ENCODE data around the gene ST6GALNAC4. TPM values are rescaled to one million over a fixed set of nuclear protein-coding genes. Genes with fewer than 3 reads are reported as not detected.

ST6GALNAC4 gene
- total and polyA plus RNA-seq, 10 of the 15 experiments (the other 5 are each of a cell fraction or from before 2014, with no cell fraction given) = 4.2 to 63.2 (median 35.2) TPM

- Histone ChIP-seq H3K4me1 (ENCODE audit: control insufficient read depth, insufficient read depth, low read length) (peaks cover 22% of the 10 kb centered on the region), H2AFZ (ENCODE audit: control insufficient read depth, low read depth, low read length) (no peak overlapping the region), H3K27ac (ENCODE audit: control insufficient read depth, insufficient read depth) (no peak overlapping the region), H3K4me2 (ENCODE audit: control insufficient read depth, insufficient read depth) (no peak overlapping the region), H3K79me2 (ENCODE audit: control insufficient read depth, insufficient read depth, low read length) (no peaks in the 10 kb centered on the region), H3K27me3 (replicated peaks in 1 of 2; ENCODE audit: control insufficient read depth in 2 of 2, insufficient read depth in 2 of 2, low read length in 1 of 2) (no peaks in the 10 kb centered on the region), H3K4me3 (no peak overlapping the region), H3K9me3 (replicated peaks; ENCODE audit: control insufficient read depth, insufficient read depth, low read length) (no peaks in the 10 kb centered on the region), H4K20me1 (ENCODE audit: control insufficient read depth, insufficient read depth) (no peaks in the 10 kb centered on the region), H3K36me3 (ENCODE audit: control insufficient read depth in 2 of 2, insufficient read depth in 2 of 2, low read length in 1 of 2) (no peaks in the 10 kb centered on the region), H3K9ac (ENCODE audit: control insufficient read depth, insufficient read depth, low read length) (no peak overlapping the region)
- intact Hi-C loops (cut with micrococcal nuclease; ENCODE audit: unreplicated experiment) = loop anchor here (1.0 to 5.0 kb wide), 5 partner anchors 51 to 365 kb away; partner anchors contain the start of genes CDK9 and TOR2A
- BruUV-seq (replicated peaks) = no TSS peak
- ChIA-PET RAD21 (ENCODE audit: unreplicated experiment) (interaction anchor here (0.5 to 2.8 kb wide), 26 partner anchors 10 to 344 kb away, joined by 3 to 44 read pairs (median 4); partner anchors contain the start of genes CDK9, FPGS, SH2D3C and ST6GALNAC4), SMC1A (ENCODE audit: uncharacterized antibody, unreplicated experiment) (interaction anchor here (0.5 to 2.0 kb wide), 30 partner anchors 13 to 473 kb away, joined by 3 to 20 read pairs (median 4); partner anchors contain the start of genes CDK9, FPGS, PTRH1 and SLC2A8), CTCF (interaction anchor here (0.7 to 6.2 kb wide), 50 partner anchors 8 to 368 kb away, joined by 3 to 91 read pairs (median 5); partner anchors contain the start of genes AK1, CDK9, ENG and PTRH1), POLR2A (interaction anchor here (0.5 to 1.2 kb wide), 9 partner anchors 16 to 750 kb away, joined by 3 to 10 read pairs (median 5); partner anchors contain the start of gene TOR2A)
- FAIRE-seq (peak; percentile 87), ATAC-seq (peak; percentile 96), DNase-seq (ENCODE audit: low read depth, low spot score) (no peak)
- WGBS (ENCODE audit: insufficient coverage, insufficient replicate concordance, low lambda C conversion rate, missing lambda C conversion rate) = 42% methylated on average over 18 of the region's 18 CpGs
- in situ Hi-C loops (cut with MboI) = no loop called here
- TF ChIP-seq HDGF (IDR thresholded peaks at IDR 0.05) = no peak
- TF ChIP-seq ZZZ3 (IDR thresholded peaks at IDR 0.05; ENCODE audit: control insufficient read depth, insufficient read length, low read depth) = no peak
- no peak for TF ChIP-seq CHD4 (IDR thresholded peaks at IDR 0.05)
- TF ChIP-seq PAX8 (IDR thresholded peaks at IDR 0.05) = no peak
- 0 out of 2 replicates have a peak, but pooled peaks have one; percentile 25 for TF ChIP-seq NBN (IDR thresholded peaks at IDR 0.05)
- no peak for TF ChIP-seq USF1 (IDR thresholded peaks at IDR 0.05; ENCODE audit: borderline replicate concordance, extremely low read length, insufficient read depth, low read depth, low read length)
- TF ChIP-seq MEF2B (IDR thresholded peaks at IDR 0.05; ENCODE audit: partially characterized antibody, poor library complexity, severe bottlenecking) = no peak
- no peak for TF ChIP-seq TBL1XR1 (IDR thresholded peaks at IDR 0.05; ENCODE audit: low read depth, low read length)
- peak; percentile 88 for TF ChIP-seq TCF3 (IDR thresholded peaks at IDR 0.05; ENCODE audit: borderline replicate concordance, insufficient read depth, low read depth, low read length)
- no peak for TF ChIP-seq EED (IDR thresholded peaks at IDR 0.05; ENCODE audit: low read depth)
- no peak for TF ChIP-seq BCLAF1 (IDR thresholded peaks at IDR 0.05)
- TF ChIP-seq KLF5 (IDR thresholded peaks at IDR 0.05; ENCODE audit: partially characterized antibody) = no peak
- TF ChIP-seq SPI1 (IDR thresholded peaks at IDR 0.05; ENCODE audit: borderline replicate concordance, insufficient read depth, low read depth, low read length) = no peak
- TF ChIP-seq RELA (IDR thresholded peaks at IDR 0.05; ENCODE audit: borderline replicate concordance, partially characterized antibody) = peak; percentile 42
- TF ChIP-seq ATF3 (IDR thresholded peaks at IDR 0.05; ENCODE audit: borderline replicate concordance, extremely low read depth, low read depth, low read length) = peak; percentile 22; the same call in 1 of the 2 replicates
These were observed 47.3 kb downstream of the ST6GALNAC4 start for GRCh38 chr9:127869310-127870152.
